ENCODE measurements around the gene ADORA1.

Gene ADORA1

GRCh38 chr1:203122159-203122558 is 5.4 kb upstream of the ADORA1 start:
- no peak overlapping the region for H3K4me3 ChIP-seq (ENCODE audit: low read length)
- no peak for TF ChIP-seq ZNF274 (IDR thresholded peaks at IDR 0.05; ENCODE audit: low read depth, low read length)

GRCh38 chr1:203124011-203124410 is 3.5 kb upstream of the ADORA1 start:
- TF ChIP-seq ZNF274 (IDR thresholded peaks at IDR 0.05; ENCODE audit: low read depth, low read length) = no peak
- H3K4me3 ChIP-seq (ENCODE audit: low read length) = no peak overlapping the region

- TF ChIP-seq ZNF274 (IDR thresholded peaks at IDR 0.05; ENCODE audit: low read depth, low read length) = no peak
- H3K4me3 ChIP-seq (ENCODE audit: low read length) = no peak overlapping the region
Observed at GRCh38 chr1:203124546-203125317, 2.8 kb upstream of the ADORA1 start.

GRCh38 chr1:203126151-203126865 is 1.2 kb upstream of the ADORA1 start:
- no peak overlapping the region for H3K4me3 ChIP-seq (ENCODE audit: low read length)
- no peak for TF ChIP-seq ZNF274 (IDR thresholded peaks at IDR 0.05; ENCODE audit: low read depth, low read length)

- no peak for TF ChIP-seq ZNF274 (IDR thresholded peaks at IDR 0.05; ENCODE audit: low read depth, low read length)
- no peak overlapping the region for H3K4me3 ChIP-seq (ENCODE audit: low read length)
Observed at GRCh38 chr1:203126866-203127665, 460 bp upstream of the ADORA1 start.

- H3K4me3 ChIP-seq (ENCODE audit: low read length) = no peak overlapping the region
- no peak for TF ChIP-seq ZNF274 (IDR thresholded peaks at IDR 0.05; ENCODE audit: low read depth, low read length)
Observed at GRCh38 chr1:203128431-203128715, 847 bp downstream of the ADORA1 start.

GRCh38 chr1:203128716-203129500 is 1.4 kb downstream of the ADORA1 start:
- no peak overlapping the region for H3K4me3 ChIP-seq (ENCODE audit: low read length)
- TF ChIP-seq ZNF274 (IDR thresholded peaks at IDR 0.05; ENCODE audit: low read depth, low read length) = no peak

- TF ChIP-seq ZNF274 (IDR thresholded peaks at IDR 0.05; ENCODE audit: low read depth, low read length) = no peak
- no peak overlapping the region for H3K4me3 ChIP-seq (ENCODE audit: low read length)
Observed at GRCh38 chr1:203129501-203130231, 2.1 kb downstream of the ADORA1 start.

- H3K4me3 ChIP-seq (ENCODE audit: low read length) = no peak overlapping the region
- no peak for TF ChIP-seq ZNF274 (IDR thresholded peaks at IDR 0.05; ENCODE audit: low read depth, low read length)
Observed at GRCh38 chr1:203130358-203130985, 2.9 kb downstream of the ADORA1 start.

- no peak overlapping the region for H3K4me3 ChIP-seq (ENCODE audit: low read length)
- TF ChIP-seq ZNF274 (IDR thresholded peaks at IDR 0.05; ENCODE audit: low read depth, low read length) = no peak
Observed at GRCh38 chr1:203131548-203132200, 4.1 kb downstream of the ADORA1 start.

- TF ChIP-seq ZNF274 (IDR thresholded peaks at IDR 0.05; ENCODE audit: low read depth, low read length) = no peak
- H3K4me3 ChIP-seq (ENCODE audit: low read length) = no peak overlapping the region
Observed at GRCh38 chr1:203133970-203134725, 6.6 kb downstream of the ADORA1 start.
